Activated CD8-positive, alpha-beta memory T cell treated with anti-CD3 and anti-CD28 coated beads for 24 hours (primary cell): ENCODE data around the gene ZBTB7C.
A peak's percentile ranks its signal among the peaks of the same experiment; 100 is the strongest.

Source experiments
- DNase-seq: peaks from one replicate; pipeline ENCODE4 v3.0.0-alpha.2; 2020

Gene ZBTB7C

DNA sequence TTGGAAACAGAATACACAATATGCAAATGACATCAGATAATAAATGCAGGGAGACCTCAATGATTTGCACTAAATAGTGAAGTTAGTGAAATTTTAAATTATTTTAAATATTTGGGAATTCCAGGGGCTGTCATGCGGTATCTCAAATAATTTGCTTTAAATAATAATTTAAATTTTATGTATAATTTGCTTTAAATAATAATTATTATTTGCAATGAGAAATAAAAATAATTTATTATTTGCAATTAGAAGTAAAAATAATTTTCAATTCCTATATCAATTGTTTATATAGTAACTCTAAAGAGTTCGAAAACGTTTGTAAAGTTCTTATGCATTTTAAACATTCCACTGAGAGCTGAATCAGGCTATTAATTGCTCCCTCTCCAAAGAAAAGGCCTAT lies 226.4 kb downstream of the ZBTB7C start:
- no peak for DNase-seq

DNA sequence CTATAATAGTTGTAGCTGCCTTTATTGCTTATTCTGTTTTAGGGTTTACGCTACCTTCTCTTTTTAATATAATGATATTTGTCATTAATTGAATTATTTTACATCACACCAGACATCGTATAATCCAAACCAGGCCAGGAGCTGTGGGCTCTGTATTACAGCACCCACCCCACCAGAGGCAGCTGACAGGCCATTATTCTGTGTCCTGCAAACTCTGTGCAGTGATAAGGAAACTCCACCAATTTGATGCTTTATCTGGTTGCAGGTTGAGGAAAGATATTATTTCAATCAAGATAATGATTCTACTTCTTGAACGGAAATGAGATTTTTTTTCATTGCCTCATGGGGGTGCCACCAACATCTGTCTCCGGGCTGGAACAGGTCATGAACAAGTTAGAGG lies 227.3 kb downstream of the ZBTB7C start:
- no peak for DNase-seq

DNA sequence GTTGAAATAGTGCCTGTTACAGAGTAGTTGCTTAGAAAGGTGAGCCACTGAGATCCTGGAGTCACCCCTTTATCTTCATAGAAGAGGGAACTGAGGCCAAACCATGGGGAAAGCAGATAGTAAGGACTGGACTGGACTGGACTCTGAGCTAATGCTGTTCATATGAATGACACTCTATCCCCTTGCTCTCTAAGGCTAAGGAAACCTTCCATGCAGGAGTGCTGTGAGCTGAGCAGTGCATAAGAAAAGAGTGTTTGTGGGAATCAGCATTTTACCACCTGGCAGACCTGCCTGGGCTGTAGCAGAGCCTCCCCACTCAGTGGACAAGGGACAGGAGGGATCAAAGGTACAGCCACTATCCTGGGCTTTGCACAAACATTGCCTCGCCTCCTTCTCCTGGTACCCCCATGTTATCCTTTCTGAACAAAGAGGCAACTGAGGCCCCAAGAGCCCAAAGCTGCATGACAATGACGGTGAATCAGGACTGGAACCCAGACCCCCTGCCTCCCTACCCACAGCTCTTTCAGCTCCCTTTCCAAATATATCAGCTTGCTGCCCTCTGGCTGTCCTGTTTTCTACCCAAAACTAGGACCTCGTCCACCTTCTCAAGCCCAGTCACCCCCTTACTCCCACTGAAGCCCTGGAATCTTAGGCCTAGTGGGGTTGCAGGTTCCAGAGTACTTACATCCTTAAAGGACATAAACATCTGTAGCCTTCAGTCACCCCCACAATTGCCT lies 227.9 kb downstream of the ZBTB7C start:
- no peak for DNase-seq

DNA sequence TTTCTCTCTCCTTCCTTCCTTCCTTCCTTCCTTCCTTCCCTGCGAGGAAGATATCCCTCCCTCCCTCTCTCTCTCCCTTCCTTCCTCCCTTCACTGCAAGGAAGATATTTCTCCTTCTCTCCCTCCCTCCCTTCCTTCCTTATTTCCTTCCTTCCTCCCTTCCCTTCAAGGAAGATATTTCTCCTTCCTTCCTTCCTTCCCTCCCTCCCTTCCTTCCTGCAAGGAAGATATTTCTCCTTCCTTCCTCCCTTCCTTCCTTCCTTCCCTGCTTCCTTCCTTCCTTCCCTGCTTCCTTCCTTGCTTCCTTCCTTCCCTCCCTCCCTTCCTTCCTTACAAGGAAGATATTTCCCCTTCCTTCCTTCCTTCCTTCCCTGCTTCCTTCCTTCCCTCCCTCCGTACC lies 229.5 kb downstream of the ZBTB7C start:
- DNase-seq: no peak

DNA sequence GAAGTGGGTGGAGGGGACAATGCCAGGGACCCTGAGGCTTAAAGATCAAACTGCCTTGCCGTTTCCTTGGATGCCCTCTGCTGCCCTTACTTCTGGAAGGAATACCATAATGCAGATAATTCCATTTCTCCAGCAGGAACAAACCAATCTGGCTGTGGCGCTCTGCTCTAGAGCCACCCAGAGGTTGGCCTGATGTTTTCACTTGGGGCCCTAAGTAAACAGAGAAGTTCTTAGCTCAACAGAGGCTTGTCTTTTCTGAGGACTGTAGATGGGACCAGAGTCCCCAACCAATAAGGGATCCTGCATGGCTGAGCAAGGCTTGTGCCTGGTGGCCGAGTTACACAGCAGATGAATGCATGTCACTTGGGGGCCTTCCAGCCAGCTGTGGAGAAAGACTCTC lies 230.2 kb downstream of the ZBTB7C start:
- no peak for DNase-seq

DNA sequence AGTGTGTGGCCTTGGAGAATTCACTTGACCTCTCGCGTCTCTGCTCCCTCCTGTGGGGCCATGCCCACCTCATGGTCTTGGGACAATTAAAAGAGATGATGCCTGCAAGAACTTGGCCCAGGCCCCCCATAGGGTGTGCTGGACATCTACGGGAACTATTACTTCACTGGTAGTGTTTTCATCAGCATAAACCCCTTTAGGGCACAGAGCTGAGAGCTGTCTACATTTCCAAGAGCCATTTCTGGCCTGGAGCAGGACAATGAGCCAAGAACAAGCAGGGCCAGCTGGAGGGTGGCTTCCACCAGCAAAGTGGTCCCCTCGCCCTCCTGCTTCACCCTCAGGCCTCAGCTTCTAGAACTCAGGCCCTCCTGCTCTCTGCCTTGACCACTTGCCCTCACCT lies 232.3 kb downstream of the ZBTB7C start:
- no peak for DNase-seq

DNA sequence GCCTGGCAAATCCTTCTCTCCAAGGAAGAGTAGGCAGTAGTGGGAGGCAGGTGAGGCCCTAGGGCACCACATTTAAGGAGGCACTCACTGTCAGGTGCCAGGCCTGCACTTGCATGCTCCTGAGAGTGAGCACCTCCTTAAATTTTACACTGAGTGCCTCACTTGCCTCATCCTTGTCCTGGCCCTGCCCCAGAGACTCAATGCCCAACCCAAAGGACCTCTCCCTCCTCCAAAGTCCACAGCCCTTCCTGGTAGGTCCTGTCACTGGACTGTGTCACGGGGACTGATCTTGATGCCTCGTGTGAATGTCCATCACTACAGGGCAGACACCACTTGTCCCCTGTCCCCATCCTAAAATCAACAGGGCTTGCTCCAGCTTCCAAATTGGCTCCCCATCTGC lies 235.6 kb downstream of the ZBTB7C start:
- no peak for DNase-seq

DNA sequence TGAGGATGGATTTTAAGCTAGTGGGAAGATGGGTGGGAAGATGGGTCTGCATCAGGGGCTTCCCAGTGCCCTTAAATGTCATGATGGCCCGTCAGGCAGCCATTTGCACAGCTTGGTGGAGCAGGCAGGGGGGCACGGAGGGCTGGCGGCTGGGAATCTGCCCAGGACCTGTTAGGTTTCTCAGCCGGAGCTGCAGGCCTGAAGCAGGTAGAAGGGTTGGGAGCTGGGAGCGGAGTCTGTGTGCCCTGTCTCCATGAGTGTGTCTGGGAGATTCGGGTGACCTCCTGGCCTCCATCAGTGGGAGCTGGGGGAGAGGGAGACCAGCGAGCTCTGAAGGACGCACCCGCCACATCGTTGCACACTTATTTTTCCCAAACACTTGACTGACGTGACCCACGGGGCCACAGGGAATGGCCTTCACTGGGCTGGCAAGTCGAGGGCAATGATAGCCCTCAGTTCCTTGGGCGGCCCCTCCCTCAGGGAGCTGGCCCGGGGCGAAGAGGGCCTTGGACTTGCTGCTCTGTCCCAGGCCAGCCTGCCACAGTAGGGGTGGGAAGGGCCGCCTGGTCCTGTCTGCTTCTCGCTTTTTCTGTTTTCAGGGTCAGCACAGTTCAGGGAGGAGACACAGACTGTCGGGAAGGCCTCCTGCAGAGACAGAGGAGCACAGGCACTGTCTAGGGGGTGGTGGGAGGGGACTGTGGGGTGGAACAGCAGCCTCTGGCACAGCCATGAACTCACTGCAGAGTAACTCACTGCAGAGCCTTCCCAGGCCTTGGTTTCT lies 236.8 kb downstream of the ZBTB7C start:
- DNase-seq: no peak

DNA sequence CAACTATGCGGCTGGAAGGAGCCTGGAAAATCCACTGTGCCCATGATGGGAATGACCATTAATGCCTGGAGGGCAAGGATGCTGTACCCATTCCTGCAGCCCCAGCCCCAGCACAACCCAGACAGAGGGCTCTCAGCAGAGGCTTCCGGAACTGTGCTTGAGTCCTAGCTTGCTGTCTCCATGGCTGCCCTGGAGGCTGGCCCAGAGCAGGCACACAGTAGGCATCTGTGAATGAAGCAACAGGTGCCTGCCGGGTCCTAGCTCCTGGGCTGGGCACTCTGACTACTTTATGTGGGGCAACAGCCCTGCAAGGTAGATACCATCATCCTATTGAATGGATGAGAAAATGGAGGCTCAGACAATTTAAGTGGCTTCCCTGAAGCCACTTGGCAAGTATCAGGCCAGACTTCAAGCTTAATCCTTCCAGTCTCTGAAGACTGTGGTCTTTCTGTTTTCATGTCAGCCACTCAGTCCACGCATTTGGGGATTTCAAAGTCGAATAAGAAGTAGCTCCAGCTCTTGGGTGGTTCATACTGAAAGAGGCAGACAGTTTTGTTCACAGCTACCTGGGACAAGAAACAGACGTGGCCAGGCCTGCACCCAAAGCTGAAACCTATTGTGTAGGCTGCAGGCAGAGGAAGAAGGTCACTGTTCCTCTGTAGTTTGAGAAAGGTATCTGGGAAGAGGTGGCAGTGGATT lies 237.5 kb downstream of the ZBTB7C start:
- no peak for DNase-seq

DNA sequence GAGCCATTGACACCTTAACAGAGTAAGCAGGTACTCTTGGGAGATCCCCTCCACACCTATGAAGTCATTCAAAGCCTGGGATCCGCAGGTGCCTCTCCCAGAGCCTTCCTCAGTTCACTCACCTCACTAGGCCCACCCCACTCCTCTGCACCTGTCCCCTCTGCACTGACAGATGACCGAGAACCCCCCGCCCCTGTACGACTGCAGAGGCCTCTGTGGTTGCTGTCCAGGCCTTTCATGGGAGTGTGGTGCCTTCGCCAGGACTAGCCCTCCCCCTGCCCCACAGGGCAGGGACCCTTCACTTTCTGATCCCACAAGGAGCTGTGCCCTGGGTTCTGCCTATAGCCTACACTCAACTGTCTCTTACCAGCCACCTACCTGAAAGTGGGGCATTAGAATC lies 238.5 kb downstream of the ZBTB7C start:
- DNase-seq: no peak

DNA sequence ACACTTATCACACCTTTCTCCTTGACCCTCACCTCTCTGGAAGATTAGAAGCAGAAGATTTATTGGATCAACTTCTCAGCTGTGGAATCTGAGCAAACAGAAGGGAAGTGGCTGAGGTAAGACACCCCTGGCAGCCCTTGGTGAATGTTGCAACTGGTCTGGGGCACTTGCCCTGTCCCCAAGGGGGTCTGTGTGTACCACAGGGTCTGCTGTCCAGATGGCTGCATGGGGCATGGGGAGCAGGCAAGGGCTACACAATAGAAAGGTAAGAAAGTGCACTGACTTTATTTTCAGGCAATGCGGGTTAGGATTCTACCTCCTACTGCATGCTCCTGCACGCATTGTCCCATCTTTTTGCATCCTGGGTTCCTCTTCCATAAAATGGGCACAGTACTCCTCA lies 240.3 kb downstream of the ZBTB7C start:
- DNase-seq: no peak

DNA sequence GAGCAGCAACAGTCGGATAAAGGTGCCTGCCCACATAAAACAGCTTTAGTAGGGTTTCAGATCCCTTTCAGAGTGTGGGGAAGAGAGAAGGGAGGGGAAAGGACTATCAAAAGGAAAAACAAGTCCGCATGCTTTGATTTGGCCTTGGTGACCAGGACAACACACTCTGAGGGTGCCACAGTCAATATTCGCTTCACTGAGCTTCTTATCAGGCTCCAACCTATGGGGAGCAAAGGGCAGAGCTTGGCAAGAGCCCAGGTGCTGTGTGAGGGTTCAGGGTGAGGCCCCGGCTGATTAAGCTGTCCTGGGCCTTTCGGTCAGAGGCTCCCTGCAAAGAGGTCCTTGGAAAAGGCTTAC lies 241.3 kb downstream of the ZBTB7C start:
- no peak for DNase-seq

DNA sequence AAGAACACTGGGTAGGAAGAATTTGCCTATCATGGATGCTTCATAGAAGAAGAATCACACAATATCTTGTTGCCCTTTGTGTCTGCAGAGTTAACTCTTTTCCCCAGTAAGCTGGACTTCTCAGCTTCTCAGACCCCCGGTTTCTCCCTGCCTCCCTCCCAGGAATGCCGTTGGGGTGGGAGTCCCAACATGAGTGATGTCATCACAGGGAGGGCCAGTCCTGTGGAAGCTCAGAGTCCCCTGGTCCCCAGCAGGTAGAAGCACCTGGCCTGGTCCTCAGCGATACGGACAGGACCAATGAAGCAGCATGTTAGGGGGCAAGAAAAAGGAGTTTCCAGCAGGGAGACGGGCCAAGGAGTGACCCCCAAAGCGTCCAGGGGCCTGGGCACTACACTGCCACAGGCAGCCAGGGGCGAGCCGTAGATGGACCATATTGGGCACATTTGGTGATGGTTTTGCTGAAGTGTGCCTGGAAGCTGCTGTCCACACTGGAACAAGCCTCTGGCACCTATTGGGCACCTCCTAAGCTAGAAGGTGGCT lies 242.8 kb downstream of the ZBTB7C start:
- DNase-seq: no peak

DNA sequence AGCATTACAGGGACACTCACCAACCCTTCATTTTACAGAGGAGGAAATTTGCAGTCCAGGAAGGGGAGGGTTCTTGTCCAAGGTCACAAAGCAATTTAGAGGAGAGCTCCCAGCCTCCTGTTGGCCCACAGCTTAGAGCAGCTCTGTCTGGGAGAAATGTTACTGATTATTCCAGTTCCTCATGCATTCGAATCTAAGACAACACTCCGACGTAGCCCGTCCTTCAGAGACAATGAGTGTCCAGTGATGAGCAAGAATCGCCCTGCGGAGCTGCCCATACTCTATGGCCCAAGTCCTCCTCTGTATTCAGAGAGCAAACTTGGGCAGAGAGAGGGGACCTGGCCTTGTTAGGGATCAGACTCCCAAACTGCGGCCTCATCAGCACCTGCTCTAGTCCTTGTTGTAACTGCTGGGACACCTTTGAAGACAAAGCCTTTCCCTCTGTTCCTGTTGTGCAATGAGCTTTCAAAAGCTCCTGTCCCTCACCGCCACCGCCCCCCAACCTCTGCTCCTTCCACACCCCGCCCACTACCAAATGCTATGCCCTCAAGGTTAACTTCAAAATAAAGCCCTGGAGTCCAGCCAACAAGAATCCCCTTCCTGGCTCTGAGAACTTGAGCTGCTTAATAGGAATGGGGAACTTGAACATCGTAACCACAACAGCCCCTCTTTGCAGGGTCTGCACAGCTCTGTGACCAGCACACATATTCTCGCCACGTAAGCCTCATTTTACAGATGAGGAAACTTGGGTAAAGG lies 243.9 kb downstream of the ZBTB7C start:
- no peak for DNase-seq

DNA sequence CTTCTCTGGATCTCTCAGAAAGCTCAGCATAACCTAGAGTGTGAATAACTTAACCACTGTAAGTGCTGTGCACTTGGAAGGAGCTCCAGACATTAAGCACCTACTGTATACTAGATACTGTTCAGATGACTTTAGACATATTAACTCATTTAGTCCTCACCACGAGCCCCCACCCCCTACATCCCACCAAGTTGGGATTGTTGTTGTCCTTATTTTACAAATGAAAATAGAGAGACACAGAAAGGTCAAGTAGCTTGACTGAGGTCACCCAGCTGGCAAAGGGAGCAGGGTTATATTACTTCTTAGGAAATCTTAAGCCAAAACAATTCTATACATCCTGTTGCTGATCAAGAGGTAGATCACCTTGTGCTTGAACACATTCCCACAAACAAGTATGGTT lies 244.5 kb downstream of the ZBTB7C start:
- no peak for DNase-seq

DNA sequence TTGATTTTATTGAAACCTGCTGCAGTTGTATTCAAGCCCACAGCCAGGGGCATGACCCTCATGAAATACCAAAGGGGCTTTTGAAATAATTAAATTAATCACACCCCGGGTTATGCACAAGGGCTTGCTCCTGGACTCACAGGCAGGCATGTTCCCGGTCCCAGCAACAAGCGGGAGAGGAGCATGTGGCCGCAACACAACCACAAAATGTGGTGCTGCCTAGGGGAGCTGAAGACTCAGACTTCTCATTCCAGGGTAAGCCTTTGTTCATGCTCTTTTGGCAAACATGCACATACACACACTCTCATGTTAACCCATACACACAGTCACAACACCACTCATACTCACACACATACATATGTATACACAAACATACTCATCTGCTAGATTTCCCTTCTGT lies 245.1 kb downstream of the ZBTB7C start:
- DNase-seq: no peak

DNA sequence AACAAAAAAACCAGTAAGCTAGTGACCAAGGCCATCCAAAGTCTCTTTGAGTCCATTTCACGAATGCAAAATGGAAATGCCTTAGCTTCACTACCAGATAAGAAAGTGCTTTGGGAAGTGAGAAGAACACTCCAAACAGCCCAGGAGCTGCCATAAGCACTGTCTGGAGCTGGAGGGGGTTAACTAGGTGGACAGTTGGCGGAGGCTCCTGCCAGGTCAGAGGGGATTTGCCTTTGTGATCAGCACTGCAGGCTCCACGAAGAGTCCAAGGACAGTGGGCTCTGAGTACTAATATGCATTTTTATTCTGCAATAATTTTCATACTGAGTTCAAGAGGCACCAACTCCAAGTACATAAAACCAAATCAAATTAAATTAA lies 245.5 kb downstream of the ZBTB7C start:
- no peak for DNase-seq

DNA sequence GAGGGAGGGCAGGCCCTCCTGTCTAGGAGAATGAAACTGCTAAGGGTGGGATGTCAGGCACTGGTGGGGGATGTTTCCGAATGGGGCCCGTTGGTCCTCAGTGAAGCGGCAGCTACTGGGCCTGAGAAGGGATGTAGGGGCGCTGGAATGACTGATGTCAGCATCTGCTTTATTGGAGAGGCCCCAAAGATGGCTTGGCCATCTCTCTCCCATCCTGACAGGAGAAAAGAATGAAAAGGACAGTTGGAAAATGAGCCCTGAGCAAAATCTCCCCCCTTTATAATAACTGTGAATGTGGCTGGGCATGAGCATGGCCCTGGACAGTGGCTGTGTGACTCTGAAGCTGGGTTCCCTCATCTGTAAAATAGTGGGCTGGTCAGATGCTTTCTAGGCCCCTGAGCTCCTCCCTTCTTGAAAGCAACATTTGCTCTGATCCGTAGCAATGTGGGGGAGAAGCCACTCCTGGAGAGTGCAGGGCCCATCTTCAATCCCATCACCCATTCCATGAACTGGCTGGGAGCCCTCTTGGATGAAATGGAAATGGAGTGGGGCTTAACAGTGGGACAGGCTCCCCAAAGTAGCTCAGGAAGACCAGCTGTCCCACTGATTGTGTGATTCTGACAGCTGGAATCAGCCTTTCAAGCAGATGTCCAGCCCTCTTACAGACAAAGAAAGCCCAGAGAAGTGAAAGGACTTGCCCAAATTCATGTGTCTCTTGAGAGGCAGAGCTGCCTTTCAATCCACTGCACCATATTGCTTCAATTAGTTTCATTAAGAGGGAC lies 246.0 kb downstream of the ZBTB7C start:
- no peak for DNase-seq

DNA sequence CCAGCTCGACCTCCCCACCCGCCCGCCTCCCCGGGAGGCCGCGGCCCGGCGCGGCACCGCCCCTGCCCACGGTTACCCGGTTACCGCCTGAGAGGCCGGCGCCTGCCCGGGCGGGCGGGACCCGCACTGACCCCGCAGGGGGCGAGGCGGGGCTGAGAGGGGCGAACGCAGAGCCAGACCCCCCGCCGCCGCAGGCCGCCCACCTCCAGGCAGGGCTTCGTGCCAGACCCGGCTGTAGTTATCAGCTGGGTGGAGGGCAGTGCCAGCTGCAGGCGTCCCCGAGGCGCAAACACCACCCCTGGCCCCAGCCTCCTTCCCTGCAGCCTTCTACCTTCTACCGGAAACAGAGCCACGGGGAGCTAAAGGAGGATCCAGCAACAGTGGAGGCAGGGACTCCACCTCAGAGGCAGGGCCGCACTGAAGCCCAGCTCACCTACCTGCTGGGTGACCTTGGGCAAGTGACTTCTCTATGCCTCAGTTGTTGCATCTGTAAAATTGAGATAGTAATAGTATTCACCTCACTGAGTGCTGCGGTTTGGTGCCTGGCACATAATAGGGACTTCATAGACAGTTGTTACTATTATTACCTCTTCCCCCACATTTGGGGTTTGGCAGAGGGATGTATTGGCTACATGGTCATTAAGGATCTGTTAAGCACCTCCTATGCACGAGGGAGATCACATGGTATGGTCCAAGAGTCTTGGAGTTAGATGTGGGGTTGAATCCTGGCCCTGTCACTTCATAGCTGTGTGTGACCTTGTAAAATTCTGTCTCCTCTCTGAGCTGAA lies 247.1 kb downstream of the ZBTB7C start:
- DNase-seq: no peak

DNA sequence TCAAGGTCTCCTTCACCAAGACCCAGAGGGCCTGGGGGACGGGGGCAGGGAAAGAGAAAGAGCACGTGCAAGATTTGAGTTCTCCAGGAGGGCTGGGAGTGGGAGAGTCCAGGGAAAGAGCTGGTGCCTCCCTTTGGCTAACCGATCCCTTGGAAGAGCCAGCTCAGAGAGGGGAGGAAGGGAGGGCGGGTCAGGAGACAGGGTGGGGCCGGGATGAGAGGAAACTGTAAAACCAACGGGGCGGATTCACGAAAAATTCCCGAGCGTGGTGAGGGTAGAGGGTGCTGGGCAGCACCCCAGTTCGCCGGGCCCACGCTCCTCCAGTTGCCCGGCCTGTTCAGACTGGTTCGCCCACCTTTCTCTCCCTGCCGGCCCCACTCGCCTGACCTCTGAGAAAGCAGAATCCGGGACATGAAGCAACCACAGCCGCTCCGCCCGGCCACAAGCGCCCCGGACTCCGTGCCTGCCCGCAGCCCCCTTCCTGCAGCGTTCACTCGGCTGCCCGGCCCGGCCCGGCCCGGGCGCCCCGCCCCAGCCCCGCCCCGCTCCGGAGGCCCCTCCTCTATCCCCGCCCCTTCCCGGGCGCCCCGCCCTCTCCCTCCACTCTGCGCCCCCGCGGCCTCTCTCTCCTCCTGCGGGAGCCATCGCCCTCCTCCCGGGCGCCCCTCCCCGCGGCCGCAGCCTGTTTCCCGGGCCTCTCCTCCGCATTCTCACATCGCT lies 247.8 kb downstream of the ZBTB7C start:
- peak; percentile 85 for DNase-seq

DNA sequence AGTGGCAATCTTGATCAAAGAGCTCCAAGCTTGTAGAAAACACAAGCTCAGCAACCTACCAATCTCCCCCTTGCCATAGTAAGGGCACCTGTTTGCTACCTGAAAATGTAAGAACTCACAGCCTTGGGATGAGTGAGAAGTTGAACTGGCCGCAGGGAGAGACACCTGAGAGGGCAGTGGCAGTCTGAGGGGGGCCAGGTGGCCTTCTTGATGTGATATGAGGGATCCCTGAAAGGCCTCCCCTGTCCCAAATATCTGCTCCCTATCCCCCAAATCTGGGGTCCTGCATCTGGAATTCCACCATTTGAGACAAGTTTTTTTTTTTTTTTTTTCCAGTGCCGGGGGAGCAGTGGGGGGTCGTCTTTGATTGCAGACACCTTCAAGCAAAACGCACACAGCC lies 248.6 kb downstream of the ZBTB7C start:
- no peak for DNase-seq
